Cardiac septum (tissue), 1 donor: ENCODE data around the gene PWP1. TPM values are rescaled to one million over a fixed set of nuclear protein-coding genes. Genes with fewer than 3 reads are reported as not detected.
"Not testable (repeated sequence)": the region's sequence is repeated elsewhere in the genome, so short reads cannot be mapped to it uniquely, and the experiment has no call there.

Source experiments
- DNase-seq: peaks from one replicate; pipeline ENCODE4 v3.0.0-alpha.2; 2020; ENCODE audit warnings: low spot score
- intact Hi-C: fragments of 100-400 bp; cut with DNase I; formaldehyde crosslinking; loops from one replicate; pipeline ENCODE4 v1.14.0; 2022
- total RNA-seq: library from RNA; stranded (reverse); fragmentation: NEBNext Ultra II Directional; extraction: Animal tissue kit (Norgen Biotek cat#: 25700); gene quantifications from one replicate; pipeline ENCODE4 v1.2.1, GENCODE V29; 2021
- donor health status: DM: no; HTN: no; CAD: no.

The PWP1 gene
- total RNA-seq, 1 donor from 2014 or later, result 13.5 TPM

- DNase-seq, result no peak
- intact Hi-C loops, result no loop called here
Observed at GRCh38 chr12:107663277-107663676, 22.3 kb upstream of the PWP1 start.

DNA sequence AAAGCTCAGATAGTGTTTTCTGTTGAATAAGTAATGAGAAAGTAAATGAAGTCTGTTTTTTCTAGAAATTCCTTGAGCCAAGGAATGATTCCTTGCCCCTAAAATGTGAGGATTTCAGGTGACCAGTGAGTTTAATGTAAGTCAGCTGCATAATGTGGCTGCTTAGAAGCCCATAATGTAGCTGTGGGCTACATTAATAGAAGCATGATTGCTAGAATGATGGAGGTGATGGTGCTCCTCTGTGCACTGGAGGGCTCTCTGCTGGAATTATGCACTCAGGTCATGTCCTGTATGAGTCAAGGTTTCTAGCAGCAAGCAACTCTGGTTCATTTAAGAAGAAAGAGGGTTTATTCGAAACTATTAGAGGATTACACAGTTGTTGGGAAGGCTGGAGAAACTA lies 19.6 kb upstream of the PWP1 start:
- no peak for DNase-seq
- intact Hi-C loops, result no loop called here

GRCh38 chr12:107667464-107667863 lies 18.1 kb upstream of the PWP1 start:
- intact Hi-C loops, result no loop called here
- DNase-seq, result no peak

DNA sequence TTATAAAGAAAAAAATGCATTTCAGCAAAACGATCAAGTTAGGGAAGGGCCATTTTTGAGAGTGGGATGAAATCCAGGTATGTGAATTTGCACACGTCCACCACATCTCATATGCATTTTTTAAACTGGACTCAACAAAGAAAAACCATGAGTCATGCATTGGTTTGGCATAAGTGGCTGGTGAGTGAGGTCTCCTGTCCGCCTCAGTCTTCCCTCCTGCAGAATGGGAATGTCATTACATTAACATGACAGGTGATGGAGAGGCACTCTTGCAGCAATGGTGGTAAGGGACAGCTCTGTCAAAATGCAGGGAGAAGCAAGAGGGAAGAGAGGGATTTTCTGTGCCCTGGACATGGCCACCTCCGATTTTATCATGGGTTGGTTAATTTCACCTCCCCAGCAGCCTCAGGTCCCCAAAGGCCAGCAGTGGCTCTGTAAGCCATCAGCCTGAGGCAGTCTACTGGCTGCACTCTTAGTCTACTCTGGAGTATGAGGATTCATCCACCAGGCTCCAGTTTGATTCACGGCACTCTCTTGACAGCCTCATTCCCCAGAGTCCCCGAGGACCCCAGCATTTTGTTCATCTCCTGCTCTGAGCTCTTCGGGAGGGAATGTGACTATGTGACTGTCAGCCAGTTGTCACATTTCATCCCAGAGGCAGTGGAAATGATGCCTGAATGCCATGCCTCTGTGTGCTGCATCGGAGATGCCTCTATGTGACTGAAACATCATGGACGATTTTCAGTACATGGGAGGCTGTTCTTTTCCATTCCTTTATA lies 17.1 kb upstream of the PWP1 start:
- intact Hi-C loops, result no loop called here
- no peak for DNase-seq

- no peak for DNase-seq
- intact Hi-C loops, result no loop called here
Observed at GRCh38 chr12:107669946-107670345, 15.7 kb upstream of the PWP1 start.

DNA sequence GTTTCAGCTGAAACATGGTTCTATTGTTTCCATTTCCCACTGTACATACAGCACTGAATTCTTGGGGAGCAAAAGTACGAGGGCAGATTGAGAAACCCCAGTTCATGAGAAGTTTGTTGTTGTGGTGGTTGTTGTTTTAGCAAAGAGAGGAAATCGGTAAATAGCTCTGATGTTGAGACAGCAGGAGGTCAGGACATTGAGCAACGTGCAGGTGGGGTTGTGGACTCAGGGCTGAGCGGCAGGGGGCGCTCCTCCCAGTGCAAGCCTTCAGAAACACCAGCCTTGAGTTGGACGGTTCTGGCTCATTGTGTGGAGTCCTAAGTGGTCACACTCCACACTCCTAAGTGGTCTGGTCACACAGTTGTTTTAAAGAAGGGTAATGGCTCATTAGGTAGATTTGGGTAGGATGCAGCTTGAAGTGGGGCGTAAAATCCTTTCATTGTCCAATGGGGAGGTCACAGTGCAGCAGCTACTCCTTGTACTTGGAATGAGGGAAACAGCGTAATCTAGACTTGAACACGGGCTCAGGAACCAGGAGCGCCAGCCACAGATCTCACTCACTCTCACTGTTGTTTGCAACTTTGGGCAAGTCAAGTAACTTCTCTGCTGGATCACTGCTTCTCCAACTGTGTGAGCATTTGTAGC lies 14.5 kb upstream of the PWP1 start:
- DNase-seq, result no peak
- intact Hi-C loops, result no loop called here

DNA sequence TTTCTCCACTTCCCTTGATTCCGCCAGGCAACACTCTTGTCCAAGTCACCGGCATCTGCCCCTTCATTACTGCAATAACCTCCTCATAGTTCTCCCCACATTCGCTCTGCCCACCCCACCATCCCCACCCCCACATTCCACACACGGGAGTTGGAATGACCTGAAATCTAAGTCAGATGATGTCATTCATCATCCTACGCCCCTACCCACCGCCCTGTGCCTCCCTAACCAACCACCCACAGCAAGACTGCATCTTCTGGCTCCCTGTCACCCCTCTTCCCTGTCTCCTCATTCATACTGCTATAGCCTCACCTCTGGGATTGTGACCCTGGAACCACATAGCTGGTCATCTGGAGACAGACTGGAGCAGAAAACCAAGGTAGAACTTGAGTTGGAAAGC lies 7.9 kb upstream of the PWP1 start:
- no peak for DNase-seq
- intact Hi-C loops, result loop anchor here (5.0 kb wide), 1 partner anchor 205 kb away; no protein-coding TSS in a partner anchor

DNA sequence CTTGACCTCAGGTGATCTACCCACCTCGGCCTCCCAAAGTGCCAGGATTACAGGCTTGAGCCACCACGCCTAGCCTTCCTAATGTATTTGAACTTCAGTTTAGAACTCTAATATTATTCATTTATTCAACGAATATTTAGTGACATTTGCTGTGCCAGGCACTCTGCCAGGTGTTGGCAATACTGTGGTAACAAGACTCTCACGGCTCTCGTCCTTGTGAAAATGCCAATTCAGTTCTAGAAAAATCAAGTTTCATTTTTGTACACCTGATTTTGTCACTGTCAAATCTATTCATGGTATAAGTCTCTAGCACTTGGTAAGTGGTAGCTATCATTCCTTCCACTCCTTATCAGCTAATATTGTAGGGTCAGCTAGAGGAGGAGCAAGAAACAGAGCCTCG lies 6.3 kb upstream of the PWP1 start:
- DNase-seq, result no peak
- intact Hi-C loops, result loop anchor here (5.0 kb wide), 1 partner anchor 203 kb away; no protein-coding TSS in a partner anchor

GRCh38 chr12:107681455-107681835 lies 4.2 kb upstream of the PWP1 start:
- intact Hi-C loops, result loop anchor here (10.0 kb wide), 1 partner anchor 833 kb away; the partner anchor contains the start of gene FICD
- no peak for DNase-seq

DNA sequence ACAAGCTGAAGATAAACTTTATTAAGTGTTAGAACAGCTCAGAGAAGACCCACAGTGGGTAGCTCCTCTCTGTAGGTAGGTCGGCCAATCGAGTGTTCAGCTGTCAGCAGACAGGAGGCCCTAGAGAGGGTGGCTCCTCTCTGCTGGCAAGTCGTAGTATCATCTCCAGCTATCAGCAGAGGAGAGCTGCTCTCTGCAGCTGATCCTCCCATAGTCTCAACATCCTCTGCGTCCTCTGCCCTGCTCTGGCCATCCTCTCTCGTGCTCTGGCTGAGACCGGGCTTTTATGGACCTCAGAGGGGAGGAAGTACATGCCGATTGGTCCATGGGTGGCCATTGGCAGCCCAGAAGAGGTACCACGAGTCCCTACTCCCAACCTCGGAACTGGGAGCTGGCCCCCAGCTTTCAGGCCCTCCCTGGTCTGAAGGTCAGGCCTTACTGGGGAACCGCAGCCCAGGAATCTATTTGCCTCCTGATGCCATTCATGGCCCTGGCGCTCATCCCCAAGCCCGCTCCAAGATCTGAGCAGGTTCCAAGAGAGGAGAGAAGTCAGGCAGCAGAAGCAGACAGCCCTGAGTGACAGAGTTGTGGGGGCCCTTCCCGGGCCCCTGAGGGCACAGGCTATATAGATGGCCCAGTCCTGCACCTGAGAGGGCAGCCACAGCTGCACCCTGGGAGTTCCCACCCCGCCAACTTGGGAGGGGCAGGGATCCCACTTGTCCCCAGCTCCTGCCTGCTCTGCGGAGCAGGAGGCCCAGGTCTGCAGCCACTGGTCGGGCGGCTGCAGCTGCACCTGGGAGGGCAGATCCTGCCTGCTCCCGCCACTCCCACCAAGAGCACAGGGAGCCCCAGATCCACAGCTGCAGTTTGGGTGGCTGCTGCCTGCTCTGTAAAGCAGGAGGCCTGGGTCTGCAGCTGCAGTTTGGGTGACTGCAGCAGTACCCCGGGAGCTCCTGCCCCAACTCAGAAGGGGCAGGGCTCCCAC lies 3.5 kb upstream of the PWP1 start:
- intact Hi-C loops, result loop anchor here (10.0 kb wide), 1 partner anchor 833 kb away; the partner anchor contains the start of gene FICD
- no peak for DNase-seq

DNA sequence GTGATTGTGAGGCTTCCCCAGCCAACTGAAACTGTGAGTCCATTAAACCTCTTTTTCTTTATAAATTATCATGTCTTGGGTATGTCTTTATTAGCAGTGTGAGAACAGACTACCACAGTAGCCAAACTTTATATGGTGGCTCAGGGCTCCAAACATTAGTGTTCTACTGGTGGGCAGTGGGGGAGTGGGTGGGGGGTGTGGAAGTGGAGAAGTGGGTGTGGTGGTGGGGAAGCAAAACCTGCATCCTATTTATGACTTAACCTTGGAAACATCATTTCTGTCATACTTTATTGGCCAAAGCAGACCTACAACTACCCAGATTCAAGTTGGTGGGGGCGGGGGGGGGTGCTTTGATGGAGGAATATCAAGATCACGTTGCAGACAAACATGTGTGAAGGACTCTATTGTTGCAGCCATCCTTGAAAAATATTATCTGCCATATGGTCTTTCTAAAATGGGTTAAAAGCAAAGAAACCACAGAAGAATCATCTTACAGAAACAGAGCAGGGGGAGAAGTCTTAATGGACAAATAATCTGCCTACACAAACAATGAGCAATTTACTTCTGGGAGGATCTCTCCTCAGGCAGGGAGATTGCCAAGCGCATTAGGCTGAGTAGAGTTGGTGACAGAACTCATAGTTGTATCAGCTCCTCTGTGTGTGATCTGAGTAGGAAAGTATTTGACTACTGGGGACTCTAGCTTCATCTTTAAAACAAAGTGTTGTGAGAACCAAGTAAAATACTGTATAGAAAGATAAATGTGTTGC lies 1.4 kb upstream of the PWP1 start:
- no peak for DNase-seq
- intact Hi-C loops, result loop anchor here (10.0 kb wide), 1 partner anchor 831 kb away; the partner anchor contains the start of gene FICD

GRCh38 chr12:107684990-107685359 lies 624 bp upstream of the PWP1 start:
- intact Hi-C loops, result loop anchor here (5.0 to 10.0 kb wide), 2 partner anchors 77 to 830 kb away; partner anchors contain the start of genes FICD and PRDM4
- no peak for DNase-seq

DNA sequence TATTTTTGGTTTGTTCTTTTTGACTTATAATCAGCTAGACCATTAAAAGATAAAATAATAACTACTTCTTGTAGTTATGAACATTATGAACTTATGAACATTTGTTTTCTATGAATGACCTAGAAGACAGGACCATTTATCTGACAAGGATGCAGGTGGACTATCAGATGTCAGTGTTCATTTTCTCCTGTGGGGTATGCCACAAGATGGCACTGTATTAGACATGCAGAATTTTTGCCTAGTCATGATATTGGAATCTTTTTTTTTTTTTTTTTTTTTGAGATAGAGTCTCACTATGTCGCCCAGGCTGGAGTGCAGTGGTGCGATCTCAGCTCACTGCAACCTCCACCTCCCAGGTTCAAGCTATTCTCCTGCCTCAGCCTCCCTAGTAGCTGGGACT lies 10.2 kb downstream of the PWP1 start:
- intact Hi-C loops, DNase-seq: not testable (repeated sequence)

DNA sequence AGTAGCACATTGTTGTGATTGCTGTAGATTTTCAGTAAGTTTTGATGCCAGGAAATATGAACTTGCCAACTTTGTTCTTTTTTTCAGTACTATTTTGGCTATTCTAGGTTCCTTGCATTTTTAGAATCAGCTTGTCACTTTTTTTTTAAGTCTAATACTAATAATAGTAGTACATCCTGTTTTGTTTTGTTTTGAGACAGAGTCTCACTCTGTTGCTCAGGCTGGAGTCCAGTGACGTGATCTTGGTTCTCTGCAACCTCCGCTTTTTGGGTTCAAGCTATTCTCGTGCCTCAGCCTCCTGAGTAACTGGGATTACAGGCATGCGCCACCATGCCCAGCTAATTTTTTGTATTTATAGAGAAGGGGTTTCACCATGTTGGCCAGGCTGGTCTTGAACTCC lies 16.5 kb downstream of the PWP1 start:
- intact Hi-C loops, result no loop called here
- DNase-seq, result no peak

GRCh38 chr12:107704041-107704440 lies 18.4 kb downstream of the PWP1 start:
- intact Hi-C loops, result no loop called here
- no peak for DNase-seq

GRCh38 chr12:107705522-107705921 lies 19.9 kb downstream of the PWP1 start:
- DNase-seq, intact Hi-C loops: not testable (repeated sequence)

DNA sequence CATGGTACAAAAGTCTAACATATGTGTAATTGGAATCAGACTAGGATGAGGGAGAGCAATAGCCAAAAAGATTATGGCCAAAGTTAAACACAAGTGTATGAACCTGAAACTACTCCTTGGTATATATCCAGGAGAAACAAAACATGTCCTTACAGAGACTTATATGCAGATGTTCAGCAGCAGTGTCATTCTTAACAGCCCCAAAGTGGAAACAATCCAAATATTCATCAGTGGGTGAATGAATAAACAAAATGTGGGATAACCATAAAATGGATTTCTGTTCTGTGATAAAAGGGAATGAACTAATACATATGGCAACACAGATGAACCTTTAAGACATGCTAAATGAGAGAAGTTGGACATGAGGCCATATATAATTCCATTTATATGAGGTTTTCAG lies 30.2 kb downstream of the PWP1 start:
- no peak for DNase-seq
- intact Hi-C loops, result no loop called here

- no peak for DNase-seq
- intact Hi-C loops, result no loop called here
Observed at GRCh38 chr12:107718606-107719005, 33.0 kb downstream of the PWP1 start.

GRCh38 chr12:107727327-107727726 lies 41.7 kb downstream of the PWP1 start:
- intact Hi-C loops, DNase-seq: not testable (repeated sequence)
